GM20000 (cell line): ENCODE data around the gene ZNF668.

Source experiments
- DNase-seq: peaks from one replicate; pipeline ENCODE4 v3.0.0; 2012; ENCODE audit warnings: low spot score
- CTCF ChIP-seq: IDR thresholded peaks from 2 replicates; pipeline ENCODE4 v1.5.1; 2012; ENCODE audit warnings: mild to moderate bottlenecking, control low read depth; ENCODE audit errors: extremely low read depth, missing control alignments

Gene ZNF668

GRCh38 chr16:31112711-31113110 lies 38.7 kb upstream of the ZNF668 start:
- no peak for DNase-seq

GRCh38 chr16:31111881-31112466 lies 37.9 kb upstream of the ZNF668 start:
- no peak for TF ChIP-seq CTCF
- DNase-seq = no peak

More at GRCh38 chr16:31112711-31113110, 38.7 kb upstream of the ZNF668 start:
- no peak for TF ChIP-seq CTCF

GRCh38 chr16:31110106-31111034 lies 36.3 kb upstream of the ZNF668 start:
- TF ChIP-seq CTCF = no peak
- no peak for DNase-seq

- no peak for TF ChIP-seq CTCF
- no peak for DNase-seq
Measured at GRCh38 chr16:31109622-31110021, 35.6 kb upstream of the ZNF668 start.

GRCh38 chr16:31108794-31109558 lies 34.9 kb upstream of the ZNF668 start:
- TF ChIP-seq CTCF = no peak
- DNase-seq = no peak

GRCh38 chr16:31108035-31108793 lies 34.2 kb upstream of the ZNF668 start, which contains the start of gene BCKDK:
Gene BCKDK, plus strand, starts transcription at chr16:31108386. Its CDS starts 838 bp downstream, at chr16:31109224.
- DNase-seq = peak; percentile 96
- TF ChIP-seq CTCF = no peak
